Measurements from ENCODE around the gene EPG5. TPM values are rescaled to one million over a fixed set of nuclear protein-coding genes. Genes with fewer than 3 reads are reported as not detected.

Gene EPG5
- 27.9 and 37.8 TPM in 2 replicates for total RNA-seq

GRCh38 chr18:45967007-45967706 is at the start of gene EPG5:
EPG5 (minus strand) TSS chr18:45967329; CDS start chr18:45967239, 90 bp downstream.

GRCh38 chr18:45825258-45826044 is 141.7 kb downstream of the EPG5 start, which contains the start of gene SIGLEC15:
SIGLEC15 (plus strand) TSS chr18:45825675; CDS start chr18:45825729, 54 bp downstream.

Small RNAs within 50 kb of the gene (small RNA-seq; reads per million reads assigned to genes)
- not detected for gene RN7SKP26

Other genes starting within 250 kb of the EPG5 start
- gene SLC14A1, start 243.1 kb downstream of the EPG5 start, total RNA-seq, result not detected in 2 replicates
- gene SIGLEC15, start 141.7 kb downstream of the EPG5 start, total RNA-seq, result 0.14 TPM in 1 of 2 replicates, not detected in the other
- 4.7 and 12.9 TPM in 2 replicates for gene PSTPIP2, start 104.9 kb upstream of the EPG5 start, total RNA-seq
- 944 and 1,163 TPM in 2 replicates for gene ATP5F1A, start 131.0 kb upstream of the EPG5 start, total RNA-seq
- gene HAUS1, start 137.1 kb upstream of the EPG5 start, total RNA-seq, result 91.0 and 92.9 TPM in 2 replicates